GM23248 (cell line): ENCODE data around the gene ACTA2.

Experiments used
- EZH2 ChIP-seq: fragments of 200-600 bp; sonication (generic); IDR thresholded peaks from 2 replicates; pipeline ENCODE4 v1.6.1; 2018; ENCODE audit warnings: antibody characterized with exemption, mild to moderate bottlenecking; ENCODE audit not compliant: insufficient read depth, poor library complexity, severe bottlenecking
- EZH2phosphoT487 ChIP-seq: fragments of 200-600 bp; sonication (generic); IDR thresholded peaks from 2 replicates; pipeline ENCODE4 v1.6.1; 2018; ENCODE audit warnings: antibody characterized with exemption, moderate library complexity, mild to moderate bottlenecking, low read depth; ENCODE audit not compliant: insufficient read depth

GRCh38 chr10:88920986-88921593 lies 31.5 kb downstream of the ACTA2 start:
- TF ChIP-seq EZH2: no peak
- no peak for TF ChIP-seq EZH2phosphoT487
